K562 (cell line): ENCODE results near the gene PCSK2. TPM values are rescaled to one million over a fixed set of nuclear protein-coding genes. Genes with fewer than 3 reads are reported as not detected.

ENCODE experiments used
- ATAC-seq: fragments of 200-7000 bp; cut with Tn5 transposase; 3 replicates; pipeline ENCODE4 v1.9.1; 2020; ENCODE audit warnings: moderate library complexity
- BruUV-seq: library from RNA; stranded (reverse); fragments of 400-500 nt; replicated peaks from 2 replicates; lab custom pipeline; 2021; lab: Mats Ljungman, UMichigan
- CTCF ChIA-PET: fragments of 300-600 bp; formaldehyde crosslinking; extraction: SDS; loops from one replicate; lab custom pipeline; 2021; ENCODE audit warnings: low intra/inter-chr PET ratio; lab: Yijun Ruan, JAX
- POLR2A ChIA-PET: fragments of 300-600, 350-650 bp; sonication (Branson Sonifier 250); formaldehyde crosslinking; extraction: SDS; loops from one replicate; lab custom pipeline; 2021; ENCODE audit warnings: antibody characterized with exemption, inconsistent platforms; lab: Yijun Ruan, JAX
- DNase-seq, 4 experiments: peaks; one replicate each; pipeline versions ENCODE4 v3.0.0 to v3.0.0-alpha.2; 2011 to 2018; ENCODE audit warnings: low spot score in 3 of 4, mixed read lengths in 3 of 4; ENCODE audit errors: extremely low read depth in 1 of 4
- FAIRE-seq: peaks from 2 replicates; lab custom pipeline; 2011; peaks lifted over from hg19 to GRCh38; lab: Jason Lieb, UNC
- H2AFZ ChIP-seq: 2 replicates; pipeline ENCODE4 v1.6.0; 2011; ENCODE audit warnings: low read depth, low read length, control low read depth, inconsistent platforms
- H3K27ac ChIP-seq: fragments of 200-600 bp; 3 replicates; pipeline ENCODE4 v1.8.0; 2011; ENCODE audit warnings: low read depth, mild to moderate bottlenecking, control low read depth, inconsistent platforms, low read length, moderate library complexity, mixed read lengths; ENCODE audit errors: extremely low read depth
- H3K27me3 ChIP-seq, 2 experiments: fragments of 300-600 bp in 1 of 2; 2 replicates in 1 of 2; 3 replicates in 1 of 2; pipeline versions ENCODE4 v1.6.0 to v1.8.0; 2011; ENCODE audit warnings: inconsistent platforms in 2 of 2, low read length in 2 of 2, mild to moderate bottlenecking in 1 of 2, mixed read lengths in 1 of 2, moderate library complexity in 1 of 2; ENCODE audit not compliant: control insufficient read depth in 2 of 2, insufficient read depth in 2 of 2
- H3K36me3 ChIP-seq: fragments of 300-600 bp; 3 replicates; pipeline ENCODE4 v1.8.0; 2011; ENCODE audit warnings: mild to moderate bottlenecking, low read length, inconsistent platforms; ENCODE audit not compliant: control insufficient read depth, insufficient read depth
- H3K4me1 ChIP-seq, 2 experiments: fragments of 200-600 bp in 1 of 2; replicated peaks in 1 of 2; 2 replicates in 1 of 2; 3 replicates in 1 of 2; pipeline versions ENCODE4 v1.5.1 to v1.8.0; 2011; ENCODE audit warnings: inconsistent platforms in 2 of 2, low read length in 2 of 2, mild to moderate bottlenecking in 1 of 2, mixed read lengths in 1 of 2, moderate library complexity in 1 of 2; ENCODE audit not compliant: control insufficient read depth in 2 of 2, insufficient read depth in 2 of 2
- H3K4me2 ChIP-seq: 2 replicates; pipeline ENCODE4 v1.6.1; 2011; ENCODE audit warnings: low read length, control low read depth, inconsistent platforms, mixed read lengths; ENCODE audit not compliant: insufficient read depth
- H3K4me3 ChIP-seq: fragments of 200-600 bp; sonication (generic), shearing (Covaris generic); 2 replicates; pipeline ENCODE4 v1.5.1; 2016; ENCODE audit warnings: control low read depth, inconsistent platforms
- H3K79me2 ChIP-seq: fragments of 200-600 bp; 3 replicates; pipeline ENCODE4 v1.8.0; 2011; ENCODE audit warnings: low read length, inconsistent platforms; ENCODE audit not compliant: control insufficient read depth, insufficient read depth
- H3K9ac ChIP-seq, 2 experiments: 2 replicates each; pipeline versions ENCODE4 v1.6.0 to v1.6.1; 2011; ENCODE audit warnings: low read depth in 2 of 2, low read length in 2 of 2, control low read depth in 1 of 2, inconsistent platforms in 1 of 2, mild to moderate bottlenecking in 1 of 2, mixed read lengths in 1 of 2; ENCODE audit not compliant: insufficient read depth in 1 of 2
- H3K9me1 ChIP-seq: one replicate; pipeline ENCODE4 v1.6.0; 2011; ENCODE audit warnings: inconsistent platforms, mild to moderate bottlenecking, low read length, moderate library complexity; ENCODE audit not compliant: control insufficient read depth, insufficient read depth
- H3K9me3 ChIP-seq: replicated peaks from 2 replicates; pipeline ENCODE4 v1.5.1; 2011; ENCODE audit warnings: low read depth, low read length, inconsistent platforms; ENCODE audit not compliant: control insufficient read depth, insufficient read depth
- H4K20me1 ChIP-seq: replicated peaks from 2 replicates; pipeline ENCODE4 v1.6.1; 2011; ENCODE audit warnings: low read length, inconsistent platforms, mixed read lengths; ENCODE audit not compliant: control insufficient read depth, insufficient read depth
- ESRRA ChIP-seq: fragments of 450-650 bp; IDR thresholded peaks from 2 replicates; pipeline ENCODE4 v1.6.1; 2014; ENCODE audit warnings: low read depth, mild to moderate bottlenecking, moderate library complexity, borderline replicate concordance
- SIRT6 ChIP-seq: IDR thresholded peaks from one replicate; pipeline ENCODE4 v1.6.1; 2012; ENCODE audit warnings: low read depth, mild to moderate bottlenecking, control low read depth, inconsistent platforms, low read length, moderate library complexity
- WGBS: fragments of 100-300 bp; shearing (Covaris generic); methylation state at CpG from one replicate; pipeline ENCODE4 v1.1.6; 2016; ENCODE audit warnings: low coverage, mixed read lengths; ENCODE audit not compliant: insufficient coverage; ENCODE audit errors: missing lambda C conversion rate; 5-methylcytosine and 5-hydroxymethylcytosine counted together
- in situ Hi-C: fragments of 300-500 bp; cut with MboI; formaldehyde crosslinking; loops from 4 replicates; pipeline ENCODE4 v1.15.0; 2018; ENCODE audit warnings: inconsistent platforms, mixed read lengths
- intact Hi-C: fragments of 100-400 bp; cut with micrococcal nuclease; formaldehyde crosslinking; loops from 2 replicates; pipeline ENCODE4 v1.14.2; 2022
- polyA plus RNA-seq, 8 experiments: library from polyadenylated mRNA; depleted of rRNA in 4 of 8; stranded (reverse) in 5 of 8; unstranded in 3 of 8; fragments of >200 nt; fragmentation: Nextera tagmentation in 2 of 8; fragmentation: Illumina TruSeq in 1 of 8; extraction: Ambion mirVana in 2 of 8; extraction: Trizol in 1 of 8; gene quantifications; 2 replicates each; pipeline versions ENCODE4 v1.2.1 to v1.2.3, GENCODE V29; 2011 to 2014; ENCODE audit warnings: inconsistent platforms in 1 of 8, missing spikeins in 1 of 8
- total RNA-seq, 7 experiments: library from RNA; depleted of rRNA in 6 of 7; stranded (reverse); fragments of >200 nt in 6 of 7; fragmentation: Illumina TruSeq in 2 of 7; extraction: Trizol in 2 of 7; gene quantifications; 2 replicates each; pipeline versions ENCODE4 v1.2.1 to v1.2.3, GENCODE V29; 2011 to 2021; ENCODE audit warnings: low replicate concordance in 1 of 7
- TF ChIP-seq, protein P1 (sequence below): fragments of 250-450 bp; sonication (Bioruptor Pico); IDR thresholded peaks from 2 replicates; pipeline ENCODE4 v1.5.0; 2022; ENCODE audit warnings: mild to moderate bottlenecking

The PCSK2 gene
- total and polyA plus RNA-seq, 9 of the 15 experiments (the other 6 are each of a cell fraction or from before 2014, with no cell fraction given) = 0.04 to 0.07 (median 0.05) TPM; not detected in 6

DNA sequence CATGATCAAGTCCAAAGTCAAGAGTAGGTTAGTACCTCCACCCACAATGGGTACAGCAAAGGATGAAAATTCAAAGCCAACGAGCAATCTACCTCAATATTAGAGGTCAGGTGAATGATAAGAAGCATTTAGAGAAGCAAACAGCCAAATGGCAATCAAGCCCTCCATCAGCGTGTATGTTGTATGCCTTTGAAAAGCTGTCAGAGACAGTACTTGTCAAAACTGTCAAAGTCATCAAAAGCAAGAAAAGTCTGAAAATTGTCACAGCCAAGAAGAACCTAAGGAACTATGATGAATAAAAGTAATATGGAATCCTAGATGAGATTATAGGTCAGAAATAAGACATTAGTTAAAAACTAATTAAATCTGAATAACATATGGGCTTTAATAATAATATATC, 99.3 kb downstream of the PCSK2 start:
- no peak for DNase-seq

More for the DNA sequence above, 99.3 kb downstream of the PCSK2 start:
- no peaks in the 10 kb centered on the region for H3K4me1 ChIP-seq
- POLR2A ChIA-PET = no interaction called here
- H3K9me1 ChIP-seq = no peaks in the 10 kb centered on the region
- no peaks in the 10 kb centered on the region for H3K36me3 ChIP-seq
- no peak for ATAC-seq
- BruUV-seq = no TSS peak
- no peak overlapping the region for H3K4me3 ChIP-seq
- no peak for FAIRE-seq
- CTCF ChIA-PET = no interaction called here
- H3K9me3 ChIP-seq = no peaks in the 10 kb centered on the region
- no peak overlapping the region for H3K4me2 ChIP-seq
- in situ Hi-C loops = no loop called here
- no peak overlapping the region for H3K27ac ChIP-seq
- H3K9ac ChIP-seq = no peak overlapping the region
- no peaks in the 10 kb centered on the region for H3K79me2 ChIP-seq
- 0% methylated on average over 2 of the region's 2 CpGs for WGBS
- H3K27me3 ChIP-seq = peaks cover 0 to 7% of the 10 kb centered on the region in 2 experiments; a peak in 1 of 5 replicates
- no peak overlapping the region for H2AFZ ChIP-seq
- H4K20me1 ChIP-seq = no peaks in the 10 kb centered on the region
- intact Hi-C loops = no loop called here
- no peak for TF ChIP-seq SIRT6
- TF ChIP-seq, protein P1, sequence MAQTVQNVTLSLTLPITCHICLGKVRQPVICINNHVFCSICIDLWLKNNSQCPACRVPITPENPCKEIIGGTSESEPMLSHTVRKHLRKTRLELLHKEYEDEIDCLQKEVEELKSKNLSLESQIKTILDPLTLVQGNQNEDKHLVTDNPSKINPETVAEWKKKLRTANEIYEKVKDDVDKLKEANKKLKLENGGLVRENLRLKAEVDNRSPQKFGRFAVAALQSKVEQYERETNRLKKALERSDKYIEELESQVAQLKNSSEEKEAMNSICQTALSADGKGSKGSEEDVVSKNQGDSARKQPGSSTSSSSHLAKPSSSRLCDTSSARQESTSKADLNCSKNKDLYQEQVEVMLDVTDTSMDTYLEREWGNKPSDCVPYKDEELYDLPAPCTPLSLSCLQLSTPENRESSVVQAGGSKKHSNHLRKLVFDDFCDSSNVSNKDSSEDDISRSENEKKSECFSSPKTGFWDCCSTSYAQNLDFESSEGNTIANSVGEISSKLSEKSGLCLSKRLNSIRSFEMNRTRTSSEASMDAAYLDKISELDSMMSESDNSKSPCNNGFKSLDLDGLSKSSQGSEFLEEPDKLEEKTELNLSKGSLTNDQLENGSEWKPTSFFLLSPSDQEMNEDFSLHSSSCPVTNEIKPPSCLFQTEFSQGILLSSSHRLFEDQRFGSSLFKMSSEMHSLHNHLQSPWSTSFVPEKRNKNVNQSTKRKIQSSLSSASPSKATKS (CRISPR knock-in tag) = no peak
- TF ChIP-seq ESRRA = no peak
- TF ChIP-seq, all 486 proteins: peak for 0
